LNCaP clone FGC (cell line): Measurements from ENCODE around the gene ATP5F1D.

Source experiments
- DNase-seq: peaks from one replicate; pipeline ENCODE4 v3.0.0-alpha.2; 2011; ENCODE audit warnings: low read depth
- H3K4me3 ChIP-seq: 2 replicates; pipeline ENCODE4 v1.5.1; 2011; ENCODE audit warnings: mild to moderate bottlenecking, low read depth, low read length, control low read depth
- CTCF ChIP-seq: IDR thresholded peaks from 2 replicates; pipeline ENCODE4 v1.5.1; 2012; ENCODE audit warnings: mild to moderate bottlenecking; ENCODE audit not compliant: control insufficient read depth, insufficient read depth; ENCODE audit errors: extremely low read depth

Gene ATP5F1D

GRCh38 chr19:1284293-1284978 is 42.9 kb downstream of the ATP5F1D start:
- no peak for TF ChIP-seq CTCF
- DNase-seq, result no peak
- no peak overlapping the region for H3K4me3 ChIP-seq

- no peak for DNase-seq
- no peak overlapping the region for H3K4me3 ChIP-seq
- no peak for TF ChIP-seq CTCF
These were observed 43.6 kb downstream of the ATP5F1D start for GRCh38 chr19:1284979-1285736.

DNA sequence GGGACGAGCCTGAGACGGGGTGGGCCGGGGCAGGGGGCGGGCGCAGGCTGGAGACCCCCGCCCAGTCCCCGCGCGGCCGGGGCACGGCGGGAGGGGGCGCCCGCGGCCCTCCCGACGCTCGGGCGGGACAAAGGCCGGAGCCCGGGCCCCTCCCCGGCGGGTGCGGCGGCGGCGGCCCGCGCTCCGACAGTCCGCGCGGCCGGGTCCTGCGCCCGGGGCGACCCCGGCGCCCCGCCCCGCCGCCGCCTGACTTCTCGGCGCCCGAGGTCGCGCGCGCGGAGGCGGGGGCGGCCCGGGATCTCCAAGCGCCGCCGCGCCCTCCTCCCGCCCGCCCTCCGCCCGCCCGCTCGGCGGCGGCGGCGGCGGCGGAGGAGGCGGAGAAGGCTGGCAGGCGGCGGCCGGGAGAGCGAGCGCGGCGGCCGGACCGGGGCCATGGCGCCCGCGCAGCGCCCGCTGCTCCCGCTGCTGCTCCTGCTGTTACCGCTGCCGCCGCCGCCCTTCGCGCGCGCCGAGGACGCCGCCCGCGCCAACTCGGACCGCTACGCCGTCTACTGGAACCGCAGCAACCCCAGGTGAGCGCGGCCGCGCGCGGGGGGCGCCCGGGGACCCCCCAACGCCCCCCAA is 44.3 kb downstream of the ATP5F1D start, which contains the start of gene EFNA2:
TSS of gene EFNA2 (plus strand) at position 137 of the 624 bp plus-strand sequence. CDS start at position 433, 296 bp downstream.
- H3K4me3 ChIP-seq, result 0 out of 2 replicates have a peak within 1 kb of the TSS, but pooled peaks have one; percentile 2
- DNase-seq, result no peak
- TF ChIP-seq CTCF, result peak; percentile 19; the same call in 1 of the 2 replicates

- no peak for DNase-seq
- TF ChIP-seq CTCF, result no peak
- 0 out of 2 replicates have a peak overlapping the region, but pooled peaks have one; percentile 2 for H3K4me3 ChIP-seq
These were observed 45.2 kb downstream of the ATP5F1D start for GRCh38 chr19:1286487-1287353.

- no peak for TF ChIP-seq CTCF
- H3K4me3 ChIP-seq, result no peak overlapping the region
- no peak for DNase-seq
These were observed 46.0 kb downstream of the ATP5F1D start for GRCh38 chr19:1287354-1288225.
